Coronary artery (tissue), 2 donors: ENCODE results near the gene TXNDC15.
"Not testable (repeated sequence)": the region's sequence is repeated elsewhere in the genome, so short reads cannot be mapped to it uniquely, and the experiment has no call there.

ENCODE experiments used
- DNase-seq: peaks from one replicate; pipeline ENCODE4 v3.0.0-alpha.2; 2017; ENCODE audit warnings: low spot score
- H3K27ac ChIP-seq, 2 donors: fragments of 200-600 bp; sonication (generic); one replicate each; pipeline ENCODE4 v1.5.1; 2016 to 2019
- H3K4me3 ChIP-seq: fragments of 200-600 bp; sonication (generic); 2 replicates; pipeline ENCODE4 v1.5.1; 2016; ENCODE audit warnings: mild to moderate bottlenecking, moderate library complexity
- TF ChIP-seq, protein P1 (sequence below): fragments of 200-600 bp; sonication (generic); IDR thresholded peaks from one replicate; pipeline ENCODE4 v1.5.1; 2019; ENCODE audit warnings: antibody characterized with exemption

TXNDC15 gene

DNA sequence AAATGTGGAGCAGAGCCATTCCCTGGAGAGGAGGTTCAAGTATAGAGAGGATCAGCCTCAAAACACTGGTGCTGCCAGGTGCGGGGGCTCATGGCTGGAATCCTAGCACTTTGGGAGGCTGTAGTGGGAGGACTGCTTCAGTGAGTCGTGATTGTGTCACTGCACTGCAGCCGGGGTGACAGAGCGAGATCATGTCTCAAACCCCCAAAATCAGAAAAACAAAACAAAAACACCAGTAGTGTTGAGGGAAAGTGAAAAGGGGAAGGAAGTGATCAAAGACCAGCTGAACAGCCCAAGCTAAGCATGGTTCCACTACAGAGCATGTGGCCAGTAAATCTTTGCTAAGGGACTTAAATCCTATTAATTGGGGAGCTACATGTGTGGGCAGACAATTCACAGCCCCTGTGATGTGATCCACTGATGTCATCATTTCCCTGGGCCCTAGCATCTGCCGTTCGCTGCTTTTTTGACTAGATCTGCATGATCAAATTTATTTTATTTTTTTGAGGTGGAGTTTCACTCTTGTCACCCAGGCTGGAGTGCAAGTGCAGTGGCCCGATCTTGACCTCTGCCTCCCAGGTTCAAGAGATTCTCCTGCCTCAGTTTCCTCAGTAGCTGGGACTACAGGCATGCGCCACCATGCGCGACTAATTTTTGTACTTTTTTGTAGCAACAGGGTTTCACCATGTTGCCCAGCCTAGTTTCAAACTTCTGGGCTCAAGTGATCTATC lies 28.1 kb downstream of the TXNDC15 start:
- no peak for DNase-seq
- TF ChIP-seq, protein P1, sequence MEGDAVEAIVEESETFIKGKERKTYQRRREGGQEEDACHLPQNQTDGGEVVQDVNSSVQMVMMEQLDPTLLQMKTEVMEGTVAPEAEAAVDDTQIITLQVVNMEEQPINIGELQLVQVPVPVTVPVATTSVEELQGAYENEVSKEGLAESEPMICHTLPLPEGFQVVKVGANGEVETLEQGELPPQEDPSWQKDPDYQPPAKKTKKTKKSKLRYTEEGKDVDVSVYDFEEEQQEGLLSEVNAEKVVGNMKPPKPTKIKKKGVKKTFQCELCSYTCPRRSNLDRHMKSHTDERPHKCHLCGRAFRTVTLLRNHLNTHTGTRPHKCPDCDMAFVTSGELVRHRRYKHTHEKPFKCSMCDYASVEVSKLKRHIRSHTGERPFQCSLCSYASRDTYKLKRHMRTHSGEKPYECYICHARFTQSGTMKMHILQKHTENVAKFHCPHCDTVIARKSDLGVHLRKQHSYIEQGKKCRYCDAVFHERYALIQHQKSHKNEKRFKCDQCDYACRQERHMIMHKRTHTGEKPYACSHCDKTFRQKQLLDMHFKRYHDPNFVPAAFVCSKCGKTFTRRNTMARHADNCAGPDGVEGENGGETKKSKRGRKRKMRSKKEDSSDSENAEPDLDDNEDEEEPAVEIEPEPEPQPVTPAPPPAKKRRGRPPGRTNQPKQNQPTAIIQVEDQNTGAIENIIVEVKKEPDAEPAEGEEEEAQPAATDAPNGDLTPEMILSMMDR, result no peak
- no peak overlapping the region for H3K27ac ChIP-seq
- H3K4me3 ChIP-seq, result no peak overlapping the region

DNA sequence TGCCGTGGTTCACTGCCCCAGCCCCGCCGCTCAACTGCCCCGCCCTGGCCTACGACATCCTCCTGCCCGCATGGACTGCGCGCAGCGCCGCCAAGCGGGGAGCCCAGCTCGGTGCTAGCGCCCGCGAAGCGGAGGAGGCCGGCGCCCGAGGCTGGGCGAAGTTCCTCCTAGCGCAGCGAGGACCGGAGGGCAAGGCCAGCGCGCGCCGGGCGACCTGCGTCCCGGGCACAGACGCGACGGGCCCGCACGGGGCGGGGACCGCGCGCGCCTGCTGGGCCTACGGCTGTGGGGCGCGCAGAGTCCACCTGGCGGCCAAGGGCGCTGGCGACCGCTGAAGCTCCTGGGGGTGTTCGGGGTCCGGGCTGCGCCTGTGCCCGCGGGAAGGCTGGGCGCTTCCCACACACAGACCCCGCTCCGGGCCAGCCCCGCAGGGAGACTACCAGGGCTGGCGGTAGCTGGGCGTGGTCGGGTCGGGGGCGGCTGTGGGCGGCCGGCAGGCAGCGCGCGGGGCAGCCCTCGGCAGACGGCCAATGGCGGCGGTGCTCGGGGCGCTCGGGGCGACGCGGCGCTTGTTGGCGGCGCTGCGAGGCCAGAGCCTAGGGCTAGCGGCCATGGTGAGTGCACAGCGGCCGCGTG lies 30.6 kb downstream of the TXNDC15 start, which contains the start of gene PCBD2:
Gene PCBD2 (plus strand): TSS at position 522 of the 636 bp plus-strand sequence. CDS start 9 bp downstream, at position 531.
- DNase-seq, result peak; percentile 93
- TF ChIP-seq, protein P1, result peak; percentile 93
- Histone ChIP-seq H3K27ac (peak within 1 kb of the TSS; percentile 96 to 100), H3K4me3 (peak within 1 kb of the TSS; percentile 98)

DNA sequence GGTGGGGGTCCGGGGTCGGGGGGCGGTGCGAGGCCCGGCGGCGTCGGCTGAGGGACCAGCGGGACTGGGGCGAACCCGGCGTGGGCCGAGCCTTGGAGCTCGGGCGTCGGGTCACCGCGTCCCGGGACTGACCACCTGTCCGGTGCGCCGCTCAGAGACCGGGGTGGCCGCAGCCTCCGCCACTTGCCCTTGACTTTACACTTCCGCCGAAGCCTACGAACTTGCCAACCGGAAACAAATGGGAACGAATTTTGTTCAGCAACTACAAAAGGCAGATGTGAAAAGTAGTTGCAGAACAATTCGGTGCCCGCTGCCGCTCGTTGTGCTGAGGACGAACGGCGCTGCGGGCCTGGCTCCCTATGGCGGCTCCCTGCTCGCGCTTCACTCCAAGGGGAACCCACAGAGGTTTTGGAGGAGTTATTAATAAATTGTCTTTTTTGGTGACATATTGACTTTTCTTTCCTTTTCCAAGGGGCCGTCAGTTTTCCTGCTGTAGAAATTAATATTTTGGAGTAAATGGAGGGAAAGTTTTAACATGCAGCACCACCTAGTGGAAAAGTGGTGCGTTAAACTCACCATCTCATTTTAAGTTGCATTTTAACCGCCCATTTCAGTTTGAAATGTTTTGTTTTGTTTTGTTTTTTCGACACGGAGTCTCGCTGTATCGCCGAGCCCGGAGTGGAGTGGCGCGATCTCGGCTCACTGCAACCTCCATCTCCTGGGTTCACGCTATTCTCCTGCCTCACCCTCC lies 31.2 kb downstream of the TXNDC15 start:
- TF ChIP-seq, protein P1, result peak; percentile 65
- peak; percentile 83 for DNase-seq
- Histone ChIP-seq H3K27ac (peak overlapping the region; percentile 96 to 100), H3K4me3 (peak overlapping the region; percentile 98)

DNA sequence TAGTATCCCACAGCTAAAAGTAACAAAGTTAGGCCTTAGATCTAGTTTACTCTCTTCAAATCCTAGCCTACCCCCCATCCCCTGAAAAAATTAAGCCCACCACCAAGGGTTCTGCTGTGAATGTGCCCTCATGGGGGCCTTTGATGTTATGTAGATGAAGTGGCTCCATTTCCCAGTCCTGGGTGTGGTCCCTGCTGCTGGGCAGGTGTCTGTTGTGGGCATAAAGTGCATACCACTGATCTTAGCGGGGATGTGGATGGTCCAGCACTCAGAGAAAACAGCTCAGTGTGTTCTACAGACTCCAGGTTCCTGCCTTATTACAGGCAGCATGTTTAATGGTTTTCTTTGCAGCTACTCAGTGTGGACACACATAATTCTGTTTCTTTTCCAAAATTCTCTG lies 32.6 kb downstream of the TXNDC15 start:
- TF ChIP-seq, protein P1, result no peak
- Histone ChIP-seq H3K4me3 (no peak overlapping the region), H3K27ac (no peak overlapping the region)
- DNase-seq, result no peak

DNA sequence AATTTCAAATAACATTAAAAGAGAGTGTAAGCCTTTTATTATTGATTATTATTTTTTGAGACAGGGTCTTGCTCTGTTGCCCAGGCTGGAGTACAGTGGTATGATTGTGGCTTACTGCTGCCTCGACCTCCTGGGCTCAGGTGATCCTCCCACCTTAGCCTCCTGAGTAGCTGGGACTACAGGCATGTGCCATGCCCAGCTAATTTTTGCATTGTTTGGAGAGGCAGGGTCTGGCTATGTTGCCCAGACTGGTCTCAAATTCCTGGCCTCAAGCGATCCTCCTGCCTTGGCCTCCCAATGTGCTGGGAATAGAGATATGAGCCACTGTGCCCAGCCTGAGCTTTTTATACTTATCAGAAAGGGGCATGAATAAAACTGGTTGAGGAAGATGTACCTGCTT lies 36.6 kb downstream of the TXNDC15 start:
- not testable (repeated sequence) for H3K4me3 ChIP-seq, H3K27ac ChIP-seq, DNase-seq

GRCh38 chr5:134911285-134912206 lies 37.4 kb downstream of the TXNDC15 start:
- TF ChIP-seq, protein P1, result no peak
- H3K4me3 ChIP-seq, result no peak overlapping the region
- H3K27ac ChIP-seq, result no peak overlapping the region
- no peak for DNase-seq
